ENCODE data around the gene LITAFD. TPM values are rescaled to one million over a fixed set of nuclear protein-coding genes. Genes with fewer than 3 reads are reported as not detected.
"Not testable (repeated sequence)": the region's sequence is repeated elsewhere in the genome, so short reads cannot be mapped to it uniquely, and the experiment has no call there.

The LITAFD gene
- not detected for total RNA-seq
- long read RNA-seq, donor 1: 0 reads
- long read RNA-seq, donor 2: 0 reads

GRCh38 chr16:8882041-8882617 lies at the start of gene LITAFD:
Gene LITAFD (plus strand): TSS chr16:8882351. CDS start chr16:8884356, 2,005 bp downstream.
- Histone ChIP-seq H3K4me3 (no peak within 1 kb of the TSS), H3K9me3 (no peaks in the 10 kb centered on the region), H3K36me3 (ENCODE audit: low read depth) (no peaks in the 10 kb centered on the region), H3K4me1 (ENCODE audit: low read depth) (peaks cover 24% of the 10 kb centered on the region)
- ATAC-seq: no peak
- intact Hi-C loops (cut with DNase I, micrococcal nuclease): loop anchor here (5.0 to 10.0 kb wide), 3 partner anchors 57 to 315 kb away; no protein-coding TSS in a partner anchor
- TF ChIP-seq CTCF (IDR thresholded peaks at IDR 0.05): no peak
- DNase-seq: peak in 1 of 3 donors; percentile 25

GRCh38 chr16:8832717-8833105 lies 49.4 kb upstream of the LITAFD start:
- H3K9me3 ChIP-seq: no peaks in the 10 kb centered on the region
- ATAC-seq (no peak), DNase-seq (no peak)
- H3K36me3 ChIP-seq (ENCODE audit: low read depth): peaks cover 4% of the 10 kb centered on the region
- no peak for TF ChIP-seq CTCF (IDR thresholded peaks at IDR 0.05)
- H3K4me3 ChIP-seq: no peak overlapping the region
- intact Hi-C loops (cut with DNase I, micrococcal nuclease): no loop called here
- no peaks in the 10 kb centered on the region for H3K4me1 ChIP-seq (ENCODE audit: low read depth)

GRCh38 chr16:8836797-8837196 lies 45.4 kb upstream of the LITAFD start:
- H3K36me3 ChIP-seq (ENCODE audit: low read depth); DNase-seq; ATAC-seq; intact Hi-C loops (cut with DNase I, micrococcal nuclease); H3K9me3 ChIP-seq; H3K4me1 ChIP-seq (ENCODE audit: low read depth); H3K4me3 ChIP-seq: not testable (repeated sequence)

DNA sequence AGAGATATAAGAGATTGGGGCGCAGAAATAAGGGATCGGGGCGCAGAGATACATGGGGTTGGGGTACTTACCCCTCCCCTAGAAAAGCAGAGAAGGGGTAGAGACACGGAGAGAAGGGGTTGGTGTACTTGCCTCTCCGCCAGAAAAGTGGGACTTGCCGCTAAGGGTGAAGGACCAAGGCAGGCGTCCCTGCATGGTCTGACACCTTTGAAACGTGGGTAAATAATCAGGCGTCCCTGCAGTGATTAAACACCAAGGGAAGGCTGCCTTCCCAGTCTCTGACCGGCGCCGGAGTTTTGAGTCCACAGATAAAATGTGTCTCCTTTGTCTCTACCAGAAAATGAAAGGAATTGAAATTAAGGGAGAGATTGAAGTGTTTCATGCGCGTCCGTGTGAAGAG lies 44.6 kb upstream of the LITAFD start:
- intact Hi-C loops (cut with DNase I, micrococcal nuclease); ATAC-seq; H3K9me3 ChIP-seq; H3K4me3 ChIP-seq; H3K36me3 ChIP-seq (ENCODE audit: low read depth); DNase-seq; H3K4me1 ChIP-seq (ENCODE audit: low read depth): not testable (repeated sequence)

DNA sequence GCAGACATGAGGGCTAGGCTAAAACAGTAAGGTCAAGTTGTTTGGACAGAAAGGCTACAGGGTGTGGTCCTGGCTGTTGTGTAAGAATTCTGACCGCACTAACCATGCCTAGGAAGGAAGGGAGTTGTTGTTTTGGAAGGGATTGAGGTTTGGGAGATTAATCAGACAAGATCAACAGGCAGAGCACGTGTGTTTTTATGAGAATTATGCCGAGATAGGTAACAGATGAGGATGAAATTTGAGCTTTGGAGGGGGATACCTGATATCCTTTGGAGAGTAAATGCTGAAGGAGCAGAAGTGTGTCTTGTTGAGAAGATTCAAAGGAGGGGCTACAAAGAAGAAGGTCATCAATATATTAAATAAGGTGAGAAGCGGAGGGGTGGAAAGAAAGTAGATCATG lies 40.1 kb upstream of the LITAFD start:
- H3K9me3 ChIP-seq; H3K36me3 ChIP-seq (ENCODE audit: low read depth); intact Hi-C loops (cut with DNase I, micrococcal nuclease); DNase-seq; H3K4me3 ChIP-seq; ATAC-seq; H3K4me1 ChIP-seq (ENCODE audit: low read depth): not testable (repeated sequence)

DNA sequence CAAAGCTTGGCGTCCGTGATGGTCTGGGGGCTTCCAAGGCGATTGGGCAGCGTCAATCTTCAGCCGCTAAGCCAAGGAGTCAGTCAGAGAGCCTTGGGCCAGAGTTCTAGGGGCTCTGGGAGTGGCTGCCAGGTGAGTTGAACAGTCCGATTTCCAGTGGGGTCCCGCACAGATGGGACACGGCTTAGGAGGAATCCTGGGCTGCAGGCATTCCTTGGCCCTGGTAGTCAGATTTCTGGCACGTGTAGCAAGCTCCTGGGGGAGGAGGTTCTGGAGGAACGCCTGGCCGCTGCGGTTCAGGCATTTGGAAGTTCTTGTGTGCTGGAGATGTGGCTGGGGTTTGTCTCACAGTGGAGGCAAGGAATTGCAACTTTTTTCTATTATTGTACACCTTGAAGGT lies 38.9 kb upstream of the LITAFD start:
- H3K4me1 ChIP-seq (ENCODE audit: low read depth); H3K4me3 ChIP-seq; DNase-seq; H3K36me3 ChIP-seq (ENCODE audit: low read depth); ATAC-seq; intact Hi-C loops (cut with DNase I, micrococcal nuclease); H3K9me3 ChIP-seq: not testable (repeated sequence)

- intact Hi-C loops (cut with DNase I, micrococcal nuclease): no loop called here
- H3K4me3 ChIP-seq: no peak overlapping the region
- TF ChIP-seq CTCF (IDR thresholded peaks at IDR 0.05): no peak
- no peaks in the 10 kb centered on the region for H3K9me3 ChIP-seq
- ATAC-seq: no peak
- peaks cover 10% of the 10 kb centered on the region for H3K36me3 ChIP-seq (ENCODE audit: low read depth)
- H3K4me1 ChIP-seq (ENCODE audit: low read depth): no peaks in the 10 kb centered on the region
- DNase-seq: no peak
These were observed 36.4 kb upstream of the LITAFD start for GRCh38 chr16:8845699-8846298.
